Heart left ventricle (tissue), 16 donors: ENCODE results near the gene CD151. TPM values are rescaled to one million over a fixed set of nuclear protein-coding genes. Genes with fewer than 3 reads are reported as not detected.

Experiments
- ATAC-seq, 4 donors: fragments of 200-7000 bp; cut with Tn5 transposase; one replicate each; pipeline ENCODE4 v1.9.1; 2020 to 2022; ENCODE audit warnings: moderate library complexity in 4 of 4, mild to moderate bottlenecking in 3 of 4, moderate number of reproducible peaks in 1 of 4
- DNase-seq, 5 donors: peaks; one replicate each; pipeline ENCODE4 v3.0.0-alpha.2; 2020
- H3K27ac ChIP-seq, 12 donors: fragments of 200-600 bp; sonication (generic) in 4 of 12; one replicate each; pipeline versions ENCODE4 v1.5.0 to v1.8.0; 2016 to 2022; ENCODE audit warnings: mild to moderate bottlenecking in 2 of 12
- H3K27me3 ChIP-seq, 9 donors: fragments of 200-600 bp; sonication (generic) in 2 of 9; one replicate each; pipeline versions ENCODE4 v1.5.1 to v1.8.0; 2016 to 2022; ENCODE audit warnings: mild to moderate bottlenecking in 3 of 9
- H3K36me3 ChIP-seq, 9 donors: fragments of 200-600 bp; sonication (generic) in 2 of 9; one replicate each; pipeline versions ENCODE4 v1.5.0 to v1.8.0; 2018 to 2022; ENCODE audit warnings: mild to moderate bottlenecking in 2 of 9
- H3K4me1 ChIP-seq, 12 donors: fragments of 200-600 bp; sonication (generic) in 4 of 12; one replicate each; pipeline versions ENCODE4 v1.5.0 to v1.8.0; 2016 to 2022; ENCODE audit warnings: mild to moderate bottlenecking in 3 of 12
- H3K4me3 ChIP-seq, 12 donors: fragments of 200-600 bp; sonication (generic) in 4 of 12; one replicate each; pipeline versions ENCODE4 v1.5.0 to v1.8.0; 2017 to 2022; ENCODE audit warnings: mild to moderate bottlenecking in 9 of 12, moderate library complexity in 4 of 12
- H3K9me3 ChIP-seq, 12 donors: fragments of 200-600 bp; sonication (generic) in 4 of 12; one replicate each; pipeline versions ENCODE4 v1.5.0 to v1.8.0; 2016 to 2022; ENCODE audit warnings: mild to moderate bottlenecking in 1 of 12
- CTCF ChIP-seq, 12 donors: fragments of 200-600 bp; sonication (generic) in 4 of 12; IDR thresholded peaks; one replicate each; pipeline versions ENCODE4 v1.5.0 to v1.8.0; 2018 to 2022; ENCODE audit warnings: antibody characterized with exemption in 12 of 12, mild to moderate bottlenecking in 5 of 12
- POLR2A ChIP-seq, 2 donors: fragments of 450-650 bp; IDR thresholded peaks; one replicate each; pipeline ENCODE4 v1.6.1; 2017; ENCODE audit warnings: antibody characterized with exemption in 2 of 2, mild to moderate bottlenecking in 2 of 2, moderate library complexity in 2 of 2
- WGBS, 4 donors: extraction: QIAGEN DNeasy Blood & Tissue Kit in 2 of 4; methylation state at CpG; one replicate each; pipeline versions ENCODE4 v1.1.5 to v1.1.7; 2013 to 2018; 5-methylcytosine and 5-hydroxymethylcytosine counted together
- intact Hi-C, 10 donors: fragments of 100-400 bp; cut with DNase I; formaldehyde crosslinking; loops; one replicate each; pipeline versions ENCODE4 v1.11.1 to v1.14.2; 2022
- polyA plus RNA-seq, 2 donors: library from polyadenylated mRNA; stranded (reverse); fragments of 200-250 nt; gene quantifications; one replicate each; pipeline ENCODE4 v1.2.3, GENCODE V29; 2013
- total RNA-seq, 9 donors: library from RNA; depleted of rRNA in 2 of 9; stranded (reverse); fragments of >200 nt in 2 of 9; fragmentation: NEBNext Ultra II Directional in 3 of 9; extraction: Animal tissue kit (Norgen Biotek cat#: 25700) in 3 of 9; gene quantifications; one replicate each; pipeline versions ENCODE4 v1.1.0 to v1.2.4, GENCODE V29; 2016 to 2023
- donor health status: ischemic (EF 13 %, LVEDD 7.1; RV severe dilation, severe dysfunction).
- donor health status: healthy with polysubstance abuse.
- donor health status: DM: no; HTN: yes; CAD: no.
- donor health status: DM: no; HTN: no; CAD: no.
- donor health status: ischemic (EF 25% LVEDD 6.9; RV normal size, moderate dysfunction).
- donor health status: ischemic (EF 25% LVEDD 5.7; RV mildly dilated, moderate dysfunction).
- donor health status: healthy.
- donor health status: DM: yes; HTN: yes; CAD: no.
- donor health status: ischemic (EF 35%, LVEDD 5.7; RV mildly dilated, moderate dysfunction).
- donor health status: nonischemic (EF 11% LVEDD 7.7; RV severe dilation, severe dysfunction).
- donor health status: DM: yes; HTN: yes; CAD: no.
- donor health status: PGD.
- donor health status: ischemic (EF 29% LVEDD 5.4; RV normal size, mild dysfunction).
- donor health status: nonischemic (EF 23%, LVEDD 6.1; RV moderate dilation, normal function).

CD151 gene
- total and polyA plus RNA-seq, 11 donors = 323 to 817 (median 477) TPM

DNA sequence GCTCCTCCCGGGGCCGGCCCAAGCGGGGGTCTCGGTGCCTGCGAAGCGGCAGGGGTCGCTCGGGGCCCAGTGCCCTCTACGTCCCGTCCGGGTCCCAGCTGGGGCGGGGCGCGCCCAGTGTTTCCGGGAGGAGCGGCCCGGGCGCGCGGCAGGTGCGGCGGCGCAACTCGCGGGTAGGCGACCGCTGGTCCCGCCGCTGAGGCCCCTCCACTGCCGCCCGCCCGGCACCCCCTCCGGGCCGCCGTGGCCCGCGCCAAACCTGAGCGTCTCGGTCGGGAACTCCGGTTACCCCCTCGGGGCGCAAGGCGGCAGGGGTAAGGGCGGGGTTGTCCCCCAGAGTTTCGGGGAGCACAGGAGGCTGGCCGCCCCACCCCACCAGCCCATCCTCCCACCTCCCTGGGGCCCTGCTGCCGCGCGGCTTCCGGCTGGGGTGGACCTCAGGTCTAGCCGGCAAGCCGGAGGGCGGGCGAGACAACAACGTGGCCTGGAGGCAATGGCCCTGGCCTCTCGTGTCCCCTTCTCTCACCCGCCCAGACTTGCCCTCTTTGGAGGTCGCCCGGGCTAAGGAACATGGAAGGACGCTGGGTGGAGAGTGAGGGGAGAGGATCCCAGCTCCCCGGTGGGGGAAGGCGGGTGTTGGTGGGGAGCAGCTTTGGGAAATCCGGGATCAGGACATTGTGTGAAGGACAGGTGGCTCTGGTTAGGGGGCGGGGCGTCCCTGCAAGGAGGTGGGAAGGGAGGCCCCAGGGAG is 5.4 kb upstream of the CD151 start:
- H3K36me3 ChIP-seq = peaks cover 0 to 34% (median 29%) of the 10 kb centered on the region in 9 donors
- peaks cover 0 to 78% (median 60%) of the 10 kb centered on the region in 12 donors for H3K4me1 ChIP-seq
- 4 to 15% (median 7%) methylated on average over 19 to 66 of the region's 66 CpGs for WGBS, 4 donors
- TF ChIP-seq POLR2A (IDR thresholded peaks at IDR 0.05) (no peak), CTCF (IDR thresholded peaks at IDR 0.05) (no peak)
- H3K27me3 ChIP-seq = peaks cover 0 to 38% (median 0%) of the 10 kb centered on the region in 9 donors
- intact Hi-C loops = no loop called here
- H3K4me3 ChIP-seq = peak overlapping the region; percentile 39 to 69 (median 60)
- DNase-seq (peak in 1 of 5 donors; percentile 47), ATAC-seq (peak in 3 of 4 donors; percentile 4 to 10 (median 10))
- H3K9me3 ChIP-seq = no peaks in the 10 kb centered on the region
- H3K27ac ChIP-seq = peak overlapping the region; percentile 71 to 91 (median 83)

DNA sequence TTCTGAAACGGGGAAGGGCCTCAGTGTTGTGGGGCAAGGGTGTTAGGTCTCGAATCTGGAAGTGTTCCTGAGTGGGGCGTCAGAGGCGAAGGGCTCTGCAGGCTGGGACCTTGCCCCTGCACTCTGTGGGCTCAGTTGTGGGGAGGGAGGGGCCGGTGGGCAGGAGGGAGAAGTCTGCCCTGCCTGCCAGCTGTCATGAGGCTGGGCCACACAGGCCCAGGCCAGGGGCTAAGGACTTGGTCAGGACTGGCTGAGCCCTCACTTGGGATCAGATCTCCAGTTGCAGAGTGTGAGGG is 4.9 kb upstream of the CD151 start, which contains the start of gene CRACR2B:
Gene CRACR2B (plus strand): TSS at position 23 of the 296 bp plus-strand sequence. CDS start 689 bp downstream, outside the sequence.
- TF ChIP-seq POLR2A (IDR thresholded peaks at IDR 0.05) (no peak), CTCF (IDR thresholded peaks at IDR 0.05) (no peak)
- Histone ChIP-seq H3K27ac (peak within 1 kb of the TSS; percentile 71 to 91 (median 83)), H3K27me3 (peaks cover 0 to 39% (median 0%) of the 10 kb centered on the region in 9 donors), H3K4me3 (peak within 1 kb of the TSS; percentile 39 to 69 (median 60)), H3K4me1 (peaks cover 0 to 78% (median 61%) of the 10 kb centered on the region in 12 donors), H3K36me3 (peaks cover 0 to 29% (median 24%) of the 10 kb centered on the region in 9 donors), H3K9me3 (no peaks in the 10 kb centered on the region)
- WGBS, 4 donors = 46 to 57% (median 50%) methylated on average over 5 of the region's 5 CpGs
- DNase-seq = no peak
- intact Hi-C loops = no loop called here
- no peak for ATAC-seq

- TF ChIP-seq CTCF (IDR thresholded peaks at IDR 0.05) (no peak), POLR2A (IDR thresholded peaks at IDR 0.05) (no peak)
- Histone ChIP-seq H3K27ac (peak overlapping the region; percentile 71 to 91 (median 83)), H3K4me3 (peak overlapping the region; percentile 1 to 59 (median 50)), H3K27me3 (peaks cover 0 to 39% (median 0%) of the 10 kb centered on the region in 9 donors), H3K9me3 (no peaks in the 10 kb centered on the region), H3K4me1 (peaks cover 0 to 77% (median 63%) of the 10 kb centered on the region in 12 donors), H3K36me3 (peaks cover 0 to 21% (median 18%) of the 10 kb centered on the region in 9 donors)
- DNase-seq (no peak), ATAC-seq (no peak)
- 54 to 67% (median 63%) methylated on average over 14 to 21 of the region's 21 CpGs for WGBS, 4 donors
- intact Hi-C loops = no loop called here
Observed at GRCh38 chr11:828506-829175, 4.1 kb upstream of the CD151 start.
